GM19372 (cell line): Measurements from ENCODE around the gene SLC8A1.
A peak's percentile ranks its signal among the peaks of the same experiment; 100 is the strongest.

Experiments used
- ATAC-seq: cut with Tn5 transposase; IDR thresholded peaks from one replicate; pipeline ENCODE4 v1.9.1; 2021; ENCODE audit warnings: mild to moderate bottlenecking, low read depth, moderate library complexity; ENCODE audit not compliant: unreplicated experiment

SLC8A1 gene

DNA sequence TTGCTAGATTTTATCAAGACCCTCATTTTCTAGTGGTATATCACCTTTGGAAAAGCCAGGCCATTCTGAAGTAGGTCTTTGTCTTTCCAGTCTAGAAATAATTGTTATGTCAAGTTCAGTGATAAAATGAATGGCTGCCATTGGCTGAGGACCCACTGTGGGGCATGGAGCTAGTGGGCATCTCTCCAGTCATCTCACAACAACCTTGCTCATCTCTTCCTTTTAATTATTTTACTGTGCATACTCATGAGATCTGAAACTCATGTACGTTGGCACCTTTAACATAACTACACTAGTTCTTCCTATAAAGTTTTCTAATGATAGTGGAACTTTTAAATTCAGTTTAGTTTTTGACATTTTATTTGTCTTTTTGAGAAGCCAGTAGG, 240.9 kb downstream of the SLC8A1 start:
- no peak for ATAC-seq

- ATAC-seq = no peak
Measured at GRCh38 chr2:40210344-40210967, 241.4 kb downstream of the SLC8A1 start.

DNA sequence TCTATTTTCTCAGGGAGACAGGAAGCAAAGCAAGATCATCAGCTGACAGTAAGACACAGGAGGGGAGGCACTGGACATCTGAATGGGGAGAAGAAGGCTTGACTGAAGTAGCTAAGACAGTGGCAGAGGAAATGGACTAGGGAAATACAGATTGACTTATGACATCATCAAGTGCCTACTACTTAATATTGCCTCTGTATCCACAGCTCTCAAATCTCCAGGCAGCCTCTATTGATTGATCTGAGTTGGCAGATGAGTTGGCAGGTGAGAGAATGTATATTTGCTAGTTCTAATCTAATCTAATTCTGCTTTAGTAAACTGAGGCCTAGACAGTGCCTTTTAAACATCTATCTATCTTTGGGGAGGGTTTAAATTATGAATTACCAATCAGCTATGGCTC, 242.1 kb downstream of the SLC8A1 start:
- no peak for ATAC-seq

DNA sequence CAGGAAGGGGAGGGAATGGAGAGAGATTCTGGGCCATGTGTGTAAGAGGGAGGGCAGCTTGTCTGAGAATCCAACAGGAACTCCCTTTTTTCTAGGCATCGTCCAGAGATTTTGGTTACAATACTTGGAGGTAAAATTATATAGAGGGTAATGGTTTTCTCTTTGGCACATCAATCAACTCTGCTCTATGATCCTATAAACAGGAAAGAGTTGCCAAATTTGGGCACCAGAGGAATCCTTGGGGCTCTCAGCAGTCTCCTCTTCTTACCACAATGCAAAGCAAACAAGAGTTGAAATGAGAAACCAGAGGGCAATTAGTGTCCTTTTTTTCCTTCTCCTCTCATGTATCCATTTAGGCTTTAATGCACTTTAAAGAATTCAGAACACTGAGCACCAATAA, 243.4 kb downstream of the SLC8A1 start:
- no peak for ATAC-seq

DNA sequence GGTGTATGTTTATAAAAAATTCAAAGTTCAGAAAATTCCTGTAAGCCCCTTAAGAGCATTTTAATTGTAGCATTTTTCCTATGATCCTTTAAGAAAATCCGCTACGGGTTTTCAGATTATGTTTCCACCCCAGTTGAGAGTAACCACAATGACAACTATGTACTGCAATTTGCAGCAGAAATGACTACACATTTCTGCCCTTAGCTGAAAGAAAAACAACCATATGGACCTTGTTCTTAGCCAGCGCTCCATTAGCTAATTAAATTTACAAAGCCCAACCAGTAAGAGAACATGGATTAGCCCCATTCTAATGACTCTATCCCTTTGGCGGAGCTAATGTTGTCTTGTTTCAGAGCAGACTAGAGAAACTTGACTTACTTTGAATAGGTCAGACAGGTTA, 247.6 kb downstream of the SLC8A1 start:
- no peak for ATAC-seq

- no peak for ATAC-seq
Measured at GRCh38 chr2:40202798-40203400, 249.0 kb downstream of the SLC8A1 start.

DNA sequence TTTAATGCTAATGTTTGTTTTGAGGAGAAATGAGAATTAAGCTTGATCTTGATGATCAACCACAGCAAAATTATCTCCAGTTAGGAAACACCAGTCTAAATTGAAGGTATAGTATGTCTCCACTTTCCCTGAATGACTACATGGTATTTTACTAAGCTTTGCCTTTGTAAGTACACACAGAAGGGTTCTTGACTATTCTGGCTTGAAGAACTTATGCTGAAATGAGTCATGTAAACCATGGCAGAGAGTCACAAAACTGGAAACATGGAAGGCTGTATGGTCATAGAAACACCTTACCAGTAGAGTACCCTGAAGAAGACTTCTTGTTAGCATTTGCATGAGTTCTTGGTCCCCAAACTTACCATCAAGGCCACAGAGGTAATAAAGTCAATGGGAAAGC, 250.5 kb downstream of the SLC8A1 start:
- ATAC-seq = no peak

- ATAC-seq = no peak
Measured at GRCh38 chr2:40200366-40200915, 251.4 kb downstream of the SLC8A1 start.

GRCh38 chr2:40199771-40200170, 252.1 kb downstream of the SLC8A1 start:
- no peak for ATAC-seq

DNA sequence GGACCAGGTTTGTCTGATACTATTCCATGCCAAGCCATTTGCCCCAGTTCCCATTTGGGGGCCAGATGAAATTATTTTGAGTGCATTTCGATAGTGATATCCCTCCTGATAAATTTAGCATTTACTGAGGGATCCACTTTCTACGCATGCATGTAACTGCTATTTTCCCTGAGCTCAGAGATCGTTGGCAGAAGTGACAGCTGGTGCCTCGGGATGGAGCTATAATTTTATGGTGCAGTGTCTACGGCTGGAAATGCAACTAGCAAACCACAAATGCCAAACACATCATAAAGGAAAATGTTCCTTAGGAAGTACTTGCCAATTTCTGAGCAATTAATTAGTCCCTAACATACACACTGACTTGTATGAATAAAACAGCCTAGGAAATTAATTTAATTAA, 254.8 kb downstream of the SLC8A1 start:
- ATAC-seq = no peak

DNA sequence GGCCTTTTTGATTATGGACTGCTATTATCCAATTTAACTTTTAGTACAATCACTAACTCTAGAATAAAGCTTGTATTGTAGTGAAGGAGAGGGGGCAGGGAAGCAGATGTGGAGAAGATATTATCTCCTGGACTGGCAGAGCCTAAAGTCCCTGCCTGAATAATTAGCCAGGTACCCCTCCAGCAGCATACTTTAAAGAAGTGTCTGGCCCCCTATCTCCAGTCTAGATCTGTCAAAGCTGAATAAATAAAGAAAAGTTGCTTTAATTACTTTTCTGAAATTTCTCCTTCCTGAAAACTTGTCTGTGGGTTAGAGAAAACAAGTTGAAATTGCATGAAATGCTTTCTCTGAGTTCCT, 258.2 kb downstream of the SLC8A1 start:
- no peak for ATAC-seq

GRCh38 chr2:40192864-40193669, 258.8 kb downstream of the SLC8A1 start:
- ATAC-seq = no peak

DNA sequence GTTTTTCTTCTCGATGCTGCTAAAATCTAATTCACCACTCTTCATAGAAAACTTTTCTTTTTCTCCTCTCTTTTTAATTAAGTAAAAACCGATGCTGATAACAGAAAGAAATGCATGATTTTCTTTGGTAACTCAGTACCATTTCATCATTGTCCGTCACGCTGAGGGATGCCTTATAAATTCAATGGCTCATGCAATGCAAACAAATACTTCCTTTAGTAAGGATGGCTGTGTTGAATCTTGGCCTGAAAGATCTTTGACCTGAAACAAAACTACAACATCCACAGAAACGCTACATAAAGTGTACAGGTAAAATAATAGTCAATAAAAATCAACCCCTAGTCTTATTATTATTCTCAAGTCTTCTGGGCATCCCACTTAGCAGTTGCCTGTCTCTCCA, 261.4 kb downstream of the SLC8A1 start:
- ATAC-seq = no peak

GRCh38 chr2:40189881-40190280, 262.0 kb downstream of the SLC8A1 start:
- ATAC-seq = no peak

GRCh38 chr2:40187054-40187453, 264.8 kb downstream of the SLC8A1 start:
- ATAC-seq = no peak

DNA sequence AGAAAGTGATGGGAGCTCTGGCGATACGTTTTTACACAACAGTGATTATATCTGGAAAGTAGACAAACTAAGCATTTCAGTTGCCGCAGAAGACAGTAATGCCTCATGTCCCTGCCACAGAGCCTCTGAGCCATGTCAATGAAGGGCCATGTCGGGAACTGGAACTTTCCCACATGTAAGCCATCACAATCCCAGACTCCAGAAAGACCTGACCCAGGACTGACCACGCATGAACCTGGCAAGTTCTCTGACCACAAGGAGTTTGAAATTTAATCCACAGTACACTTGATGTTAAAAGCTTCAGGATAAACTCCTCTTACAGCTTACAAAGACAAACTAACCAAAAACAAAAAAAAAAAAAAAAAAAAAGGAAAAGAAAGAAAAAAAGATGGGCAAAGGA, 267.3 kb downstream of the SLC8A1 start:
- ATAC-seq = no peak

DNA sequence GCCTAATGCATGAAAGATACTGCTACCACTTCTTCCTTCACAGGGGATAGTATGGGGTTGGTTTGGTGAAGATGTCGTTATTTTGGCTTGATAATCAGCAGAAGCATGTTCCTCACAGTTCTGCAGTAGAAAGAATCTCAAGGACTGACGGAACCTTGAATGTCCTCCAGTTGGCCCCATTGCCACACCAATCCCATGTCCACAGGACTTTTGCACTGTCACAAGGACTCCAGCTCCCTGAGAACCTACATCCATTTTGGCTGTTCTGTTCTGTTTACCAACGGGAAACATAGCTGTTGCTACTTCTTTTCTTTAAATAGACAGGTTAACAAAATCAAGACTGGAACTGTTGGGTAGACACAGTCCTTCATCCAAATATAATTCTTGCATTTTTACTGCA, 270.0 kb downstream of the SLC8A1 start:
- no peak for ATAC-seq

DNA sequence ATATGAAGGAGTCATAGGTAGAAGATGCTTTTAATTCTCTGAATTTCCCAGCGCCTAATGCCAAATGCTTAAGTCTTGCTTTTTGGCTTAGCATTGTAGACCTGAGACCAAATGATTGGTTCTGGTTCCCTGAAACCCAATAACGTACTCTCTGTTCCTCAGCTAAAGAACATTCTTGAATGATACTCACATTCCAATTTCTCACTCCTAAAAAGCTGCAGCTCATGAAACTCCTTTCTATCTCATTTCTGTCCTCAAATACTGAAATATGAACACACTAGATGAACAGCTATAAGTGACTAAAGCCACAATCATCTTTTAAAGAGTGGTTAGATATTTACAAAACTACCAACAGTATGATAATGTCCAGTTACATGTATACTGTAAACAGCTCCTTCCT, 272.1 kb downstream of the SLC8A1 start:
- no peak for ATAC-seq

GRCh38 chr2:40178971-40179370, 272.9 kb downstream of the SLC8A1 start:
- ATAC-seq = peak; percentile 81

GRCh38 chr2:40178171-40178778, 273.6 kb downstream of the SLC8A1 start:
- no peak for ATAC-seq

DNA sequence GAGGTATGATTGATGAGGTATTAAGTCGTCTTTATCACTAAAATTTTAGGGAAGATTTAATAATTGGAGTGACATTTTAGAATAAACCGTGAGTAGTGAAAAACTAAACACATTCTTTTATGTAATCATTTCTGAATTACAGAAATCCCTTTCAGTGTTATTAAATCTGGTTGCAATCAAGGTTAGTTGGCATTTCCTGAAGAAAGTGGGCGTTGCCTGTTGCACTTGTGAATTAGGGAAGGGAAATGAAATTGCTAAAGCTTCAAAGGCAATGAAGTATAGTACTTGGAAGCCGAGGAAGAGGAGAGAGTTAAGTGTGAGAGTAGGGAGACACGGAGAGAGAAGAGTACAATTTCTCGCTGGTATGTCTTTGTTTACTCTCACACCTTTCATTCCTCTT, 274.5 kb downstream of the SLC8A1 start:
- ATAC-seq = no peak
